ENCODE results near the gene ARHGAP35.
"Not testable (repeated sequence)": the region's sequence is repeated elsewhere in the genome, so short reads cannot be mapped to it uniquely, and the experiment has no call there.

Gene ARHGAP35

DNA sequence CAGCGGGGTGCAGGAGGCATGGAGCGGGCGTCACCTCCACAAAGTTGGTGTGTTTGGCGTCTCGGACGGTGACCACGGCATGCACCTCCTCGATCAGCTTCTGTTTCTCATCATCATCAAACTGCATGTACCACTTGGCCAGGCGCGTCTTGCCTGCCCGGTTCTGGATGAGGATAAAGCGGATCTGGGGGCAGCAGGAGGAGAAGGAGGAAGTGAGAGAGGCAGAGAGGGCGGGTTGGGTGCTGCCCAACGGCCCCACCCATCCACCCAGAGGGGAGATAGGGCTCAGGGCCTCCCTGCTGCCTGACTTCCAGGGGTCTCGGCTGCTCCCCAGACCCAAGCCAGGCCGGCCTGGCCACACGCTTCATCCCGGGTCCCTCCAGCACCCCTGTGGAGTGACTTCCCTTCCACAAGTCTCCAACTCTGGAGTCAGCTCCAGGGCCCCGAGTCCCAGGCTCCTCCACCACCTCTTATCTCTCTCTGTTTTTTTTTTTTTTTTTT is 14.8 kb upstream of the ARHGAP35 start:
- DNase-seq: no peak

DNA sequence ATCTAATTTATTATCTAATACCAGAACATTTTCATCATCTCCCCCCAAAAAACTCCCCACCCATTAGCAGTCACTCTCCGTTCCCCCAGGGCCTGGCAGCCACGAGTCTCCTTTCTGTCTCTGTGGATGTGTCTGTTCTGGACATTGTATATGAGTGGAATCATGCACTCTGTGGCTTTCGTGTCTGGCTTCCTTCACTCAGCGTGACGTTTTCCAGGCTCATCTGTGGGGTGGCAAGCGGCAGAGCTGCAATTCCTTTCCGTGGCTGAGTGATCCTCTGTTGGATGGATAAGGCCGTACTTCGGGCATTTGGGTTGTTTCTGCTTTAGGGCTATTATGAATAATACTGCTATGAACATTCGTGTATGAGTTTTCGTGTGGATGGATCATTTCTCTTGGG is 13.3 kb upstream of the ARHGAP35 start:
- DNase-seq: no peak

DNA sequence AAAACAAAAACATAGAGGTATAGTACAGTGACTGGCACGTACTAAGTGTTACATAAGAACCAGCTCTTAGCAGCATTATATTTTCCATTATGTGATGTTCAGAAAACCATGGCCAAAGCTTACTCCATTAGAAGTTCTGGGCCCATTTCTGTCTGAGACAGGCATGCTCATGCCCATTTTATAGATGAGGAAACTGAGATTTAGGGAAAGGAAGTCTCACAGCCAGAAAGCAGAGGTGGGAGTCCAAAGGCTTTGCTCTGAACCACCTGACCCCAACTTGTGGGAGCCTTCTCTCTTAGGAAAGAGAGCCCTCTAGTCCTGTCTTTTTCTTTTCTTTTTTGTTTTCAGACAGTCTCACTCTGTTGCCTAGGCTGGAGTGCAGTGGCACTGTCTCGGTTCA is 12.4 kb upstream of the ARHGAP35 start:
- DNase-seq: no peak

DNA sequence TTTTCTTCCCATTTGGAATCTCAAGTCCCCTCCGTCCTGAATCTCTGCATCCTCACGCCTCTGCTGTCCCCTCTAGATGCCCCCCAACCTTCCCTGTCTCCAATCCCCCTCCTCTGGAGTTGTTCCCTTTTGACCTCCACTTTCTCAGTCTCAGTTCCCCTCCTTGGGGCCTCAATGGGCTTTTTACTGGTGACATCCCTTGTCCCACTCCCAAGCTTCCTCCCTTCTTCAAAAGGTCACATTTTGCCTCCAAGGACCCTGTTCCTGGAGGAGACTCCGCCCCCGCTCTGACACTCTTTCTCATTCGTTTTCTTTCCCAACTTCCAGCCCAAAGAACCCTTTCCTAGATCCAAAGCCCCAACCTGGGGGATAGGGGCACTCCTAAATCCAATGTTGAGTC is 11.2 kb upstream of the ARHGAP35 start:
- DNase-seq: no peak

DNA sequence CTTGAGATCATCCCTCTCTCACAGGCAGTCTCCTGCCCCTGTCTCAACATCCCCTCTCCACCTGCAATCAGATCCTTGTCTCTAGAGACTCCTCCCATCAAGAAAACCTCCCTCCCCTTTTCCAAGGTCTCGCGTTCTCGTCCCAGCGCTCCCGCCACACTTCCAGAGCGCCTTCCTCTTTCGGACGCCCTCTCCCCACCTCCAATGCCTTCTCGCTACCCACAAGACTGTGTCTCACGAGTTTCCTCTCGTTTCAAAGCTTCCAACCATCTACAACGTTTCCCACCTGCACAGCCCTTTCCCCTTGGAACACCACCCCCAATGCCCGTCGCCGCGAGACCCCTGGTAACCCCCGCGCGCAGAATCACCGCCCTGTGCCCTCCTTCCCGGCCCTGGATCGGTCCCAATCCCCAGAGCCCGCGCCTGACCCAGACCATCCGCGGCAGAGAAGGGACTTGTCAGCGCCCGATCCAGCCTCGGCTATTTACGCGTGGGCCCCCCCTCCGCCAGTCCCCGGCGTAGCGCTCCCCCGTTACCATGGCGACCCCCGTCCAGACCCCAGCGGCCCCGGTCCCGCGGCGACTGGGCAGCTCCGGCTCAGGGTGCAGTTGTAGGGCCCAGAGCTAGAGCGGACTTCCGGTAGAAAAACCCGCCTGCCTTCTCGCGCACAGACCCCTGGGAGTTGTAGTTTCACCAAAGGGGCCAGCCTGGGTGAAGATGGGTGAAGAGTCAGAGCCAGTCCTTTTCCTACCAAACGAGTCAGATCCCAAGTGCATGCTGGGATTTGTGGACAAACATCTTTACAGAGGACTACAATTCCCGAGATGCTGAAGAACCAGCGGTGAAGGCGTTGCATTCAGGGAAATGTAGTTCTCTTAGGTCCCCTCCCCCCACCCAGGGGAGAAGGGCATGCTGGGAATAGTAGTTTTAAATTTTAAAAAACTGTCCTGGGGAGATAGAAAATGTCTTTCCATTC is 10.3 kb upstream of the ARHGAP35 start, which contains the start of gene AP2S1:
AP2S1 (minus strand) TSS at position 619 of the 976 bp plus-strand sequence; CDS start at position 539, 80 bp downstream.
- peak; percentile 99 for DNase-seq

DNA sequence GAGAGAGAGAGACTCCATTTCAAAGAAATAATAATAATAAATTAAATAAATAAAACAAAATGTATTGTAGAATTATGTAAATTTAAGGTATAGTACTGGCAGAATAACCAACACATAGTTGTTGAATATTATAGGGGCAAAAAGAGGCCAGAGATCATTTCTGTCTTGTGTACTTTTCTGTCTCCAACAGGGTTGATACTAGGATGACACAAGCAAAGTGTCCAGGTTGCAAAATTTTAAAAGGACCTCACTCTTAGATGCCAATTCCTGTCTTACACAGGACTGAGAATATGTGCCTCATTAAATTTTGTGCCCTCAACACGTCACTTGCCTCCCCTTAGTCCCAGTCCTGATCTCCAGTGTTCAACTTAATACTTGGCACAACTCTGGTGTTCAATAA is 8.0 kb upstream of the ARHGAP35 start:
- DNase-seq: no peak

DNA sequence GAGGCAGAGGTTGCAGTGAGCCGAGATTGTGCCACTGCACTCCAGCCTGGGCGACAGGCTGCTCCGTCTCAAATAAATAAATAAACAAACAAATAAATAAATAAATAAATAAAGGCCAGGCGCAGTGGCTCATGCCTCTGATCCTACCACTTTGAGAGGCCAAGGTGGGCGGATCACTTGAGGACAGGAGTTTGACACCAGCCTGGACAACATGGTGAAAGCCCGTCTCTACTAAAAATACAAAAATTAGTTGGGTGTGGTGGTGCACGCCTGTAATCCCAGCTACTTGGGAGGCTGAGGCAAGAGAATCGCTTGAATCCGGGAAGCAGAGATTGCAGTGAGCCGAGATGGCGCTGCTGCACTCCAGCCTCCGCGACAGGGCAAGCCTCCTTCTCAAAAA is 6.1 kb upstream of the ARHGAP35 start:
- not testable (repeated sequence) for DNase-seq

DNA sequence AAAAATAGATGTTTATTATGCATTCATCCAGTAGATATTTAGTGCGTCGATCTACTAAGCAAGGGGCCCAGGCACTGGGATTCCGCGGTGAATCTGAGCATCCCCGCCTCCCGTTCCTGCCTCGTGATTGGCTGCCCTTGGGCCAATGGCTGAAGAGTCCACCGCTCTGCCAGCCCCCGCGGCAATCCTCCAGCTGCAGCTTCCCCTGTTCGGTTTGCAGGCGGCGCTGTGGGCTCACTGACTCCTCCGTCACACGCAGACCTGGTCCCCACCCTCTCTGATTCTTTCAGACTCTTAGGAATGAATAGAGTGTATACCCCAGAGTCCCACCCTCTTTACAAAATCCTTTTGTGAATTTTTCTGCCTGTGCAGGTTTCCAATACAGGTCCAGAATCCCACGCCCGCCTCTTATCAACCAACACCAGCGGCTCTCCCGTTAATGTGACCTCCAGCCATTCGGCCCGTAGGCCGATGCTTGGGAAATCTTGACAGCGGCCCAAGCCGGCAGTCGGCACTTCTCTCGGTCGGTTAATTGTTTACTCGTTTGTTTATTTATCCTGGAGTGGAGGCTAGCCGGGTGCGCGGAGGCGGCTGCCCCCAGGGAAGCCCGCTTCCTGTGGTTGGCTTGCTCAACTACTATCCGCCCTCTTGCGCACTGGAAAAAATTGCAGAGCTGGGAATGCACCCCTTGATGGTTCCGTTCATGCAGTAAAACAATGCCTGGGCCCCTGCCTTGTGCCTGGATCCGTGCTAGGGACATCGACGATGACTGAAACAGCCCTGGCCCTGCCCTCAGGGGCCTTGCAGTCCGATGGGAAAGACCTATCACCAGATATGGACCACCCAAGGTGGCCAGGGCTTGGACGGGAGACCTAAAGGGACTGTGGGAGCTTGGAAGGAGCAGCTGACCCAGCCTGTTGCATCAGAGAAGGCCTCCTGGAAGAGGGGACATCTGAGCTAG is 4.5 kb upstream of the ARHGAP35 start:
- DNase-seq: peak; percentile 91

DNA sequence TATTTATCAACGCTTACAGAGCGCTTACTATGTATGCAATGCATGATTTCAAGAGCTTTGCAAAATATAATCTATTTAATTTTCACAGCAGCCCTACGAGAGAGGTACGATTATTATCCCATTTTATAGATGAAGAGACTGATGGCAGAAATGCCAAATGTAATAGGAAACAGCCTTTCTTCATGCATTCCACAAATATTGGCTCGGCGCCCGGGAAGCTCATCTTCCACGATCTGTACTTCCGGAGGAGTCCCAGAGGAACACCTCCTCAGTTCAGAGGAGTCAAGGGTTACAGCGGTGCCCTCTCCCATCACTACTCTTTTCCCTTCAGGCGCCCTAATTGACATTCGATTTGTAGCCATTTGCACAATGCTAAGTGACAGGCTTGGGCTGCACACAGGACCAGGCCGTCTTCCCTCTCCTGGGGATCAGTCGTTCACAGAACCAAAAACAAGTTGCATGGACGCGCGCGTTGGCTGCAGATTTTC is 1.1 kb upstream of the ARHGAP35 start:
- peak; percentile 89 for DNase-seq

DNA sequence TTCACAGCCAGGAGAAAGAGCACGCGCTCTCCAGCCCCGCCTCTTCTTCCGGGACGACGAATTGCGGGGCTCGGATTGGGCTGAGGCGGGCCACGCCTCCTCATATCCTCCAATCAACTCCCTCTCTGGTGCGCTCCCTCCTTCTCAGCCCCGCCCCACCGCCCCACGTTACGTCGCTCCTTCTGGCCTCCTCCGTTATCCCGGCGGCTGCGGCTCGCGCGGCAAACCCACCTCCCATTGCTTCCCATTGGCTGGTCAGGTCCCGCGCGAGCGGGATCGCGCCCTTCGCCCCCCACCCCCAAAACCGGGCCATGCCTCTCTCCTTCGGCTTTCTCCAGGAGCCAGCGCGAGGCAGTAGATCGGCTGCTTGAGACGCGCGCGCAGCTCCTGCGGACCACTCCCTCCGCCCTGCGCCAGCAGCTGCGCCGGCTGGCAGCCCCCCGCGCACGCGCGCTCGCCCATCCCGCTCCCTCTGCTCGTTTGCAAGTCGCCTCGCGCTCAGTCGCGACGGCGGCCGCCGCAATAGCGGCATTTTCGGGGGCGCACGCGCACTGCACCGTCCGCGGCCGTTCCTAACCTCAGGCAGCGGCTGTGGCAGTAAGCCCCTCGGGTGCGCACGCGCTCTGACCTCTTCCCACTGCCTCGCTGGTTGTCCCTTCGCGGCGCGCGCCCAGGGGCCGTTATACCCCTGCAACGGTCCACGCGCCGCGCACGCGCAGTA is 512 bp upstream of the ARHGAP35 start:
- peak; percentile 99 for DNase-seq

DNA sequence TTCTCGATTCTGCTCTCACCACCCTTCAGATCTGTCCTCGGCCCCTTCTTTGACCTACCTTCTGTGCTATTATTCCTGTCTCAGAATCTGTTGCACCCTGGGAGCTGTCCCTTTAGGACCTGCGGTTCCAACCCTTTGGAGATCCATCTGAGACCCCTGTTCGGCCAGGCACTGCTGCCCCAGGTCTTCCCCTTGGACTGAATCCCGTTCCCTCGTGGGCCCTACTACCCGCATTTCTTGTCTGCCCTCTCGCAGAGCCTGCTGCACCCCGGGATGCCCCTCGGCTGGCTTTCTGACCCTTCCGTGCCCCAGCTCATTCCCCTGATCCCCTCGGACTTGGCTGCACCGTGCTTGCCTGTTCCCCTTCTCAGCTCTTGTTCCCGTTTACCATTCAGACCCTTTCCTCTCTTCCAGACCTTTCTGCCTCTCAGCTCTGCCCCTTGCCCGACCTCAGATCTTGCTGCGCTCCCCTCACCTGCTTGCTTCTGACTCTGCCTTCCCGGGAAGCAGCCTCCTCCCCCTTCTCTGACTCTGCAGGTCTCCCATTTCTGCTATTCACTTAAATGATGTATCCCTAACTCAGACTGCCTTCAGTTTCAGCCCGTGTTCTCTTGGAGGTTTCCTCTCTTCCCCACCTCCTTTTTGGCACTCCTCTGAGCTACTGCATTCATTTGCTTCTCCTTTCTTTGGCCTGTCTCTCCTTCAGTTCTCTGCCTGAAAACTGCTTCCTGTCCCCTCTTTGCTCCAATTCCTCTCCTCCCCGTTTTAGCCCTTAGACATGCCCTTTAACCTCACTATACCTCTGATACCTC is 1.1 kb downstream of the ARHGAP35 start:
- no peak for DNase-seq

DNA sequence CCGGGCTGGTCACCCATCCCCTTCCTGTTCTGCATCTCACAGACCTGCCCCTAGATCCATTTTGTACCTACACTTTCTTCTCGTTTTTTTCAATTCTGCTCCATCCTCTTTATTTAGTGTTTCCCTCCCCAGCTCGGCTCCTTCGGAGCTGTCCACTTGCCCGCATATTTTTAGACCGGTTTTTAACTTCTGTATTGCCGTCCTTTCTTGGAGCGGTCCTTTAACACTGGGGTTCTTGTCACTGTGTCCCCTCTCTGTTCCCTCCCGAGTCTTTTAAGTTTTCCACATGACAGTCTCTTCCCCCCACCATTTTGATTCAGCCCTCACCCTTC is 1.7 kb downstream of the ARHGAP35 start:
- no peak for DNase-seq

DNA sequence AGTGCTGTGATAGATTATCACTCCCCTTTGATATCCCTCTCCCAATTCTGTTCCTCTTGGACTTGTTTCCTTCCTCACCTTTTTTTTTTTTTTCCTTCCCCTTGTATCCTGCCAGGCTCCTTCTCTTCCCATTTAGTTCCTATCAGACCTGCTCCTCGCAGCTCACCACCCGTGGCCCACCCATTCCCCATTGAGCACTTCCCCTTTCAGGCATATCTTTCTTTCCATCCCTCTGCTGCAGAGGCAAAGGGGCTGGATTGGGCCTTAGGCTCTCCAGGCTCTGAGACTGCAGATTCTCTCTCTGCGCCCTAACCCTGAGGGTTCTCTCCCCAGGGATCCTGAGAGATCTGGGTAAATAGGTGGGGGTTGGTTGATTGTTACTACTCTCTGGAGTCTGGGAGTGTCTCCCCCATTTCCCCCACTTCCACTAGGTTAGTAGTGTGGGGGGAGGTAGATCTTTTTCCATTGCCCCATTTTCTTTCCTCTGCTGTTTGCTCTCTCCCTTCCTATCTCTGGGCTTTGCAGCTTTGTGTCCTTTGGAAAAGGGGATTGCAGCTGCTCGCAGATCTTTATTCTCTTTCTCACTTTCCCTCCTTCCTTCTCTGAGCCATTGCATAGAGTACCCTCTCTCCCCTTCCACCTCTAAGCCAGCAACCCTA is 2.3 kb downstream of the ARHGAP35 start:
- DNase-seq: no peak

DNA sequence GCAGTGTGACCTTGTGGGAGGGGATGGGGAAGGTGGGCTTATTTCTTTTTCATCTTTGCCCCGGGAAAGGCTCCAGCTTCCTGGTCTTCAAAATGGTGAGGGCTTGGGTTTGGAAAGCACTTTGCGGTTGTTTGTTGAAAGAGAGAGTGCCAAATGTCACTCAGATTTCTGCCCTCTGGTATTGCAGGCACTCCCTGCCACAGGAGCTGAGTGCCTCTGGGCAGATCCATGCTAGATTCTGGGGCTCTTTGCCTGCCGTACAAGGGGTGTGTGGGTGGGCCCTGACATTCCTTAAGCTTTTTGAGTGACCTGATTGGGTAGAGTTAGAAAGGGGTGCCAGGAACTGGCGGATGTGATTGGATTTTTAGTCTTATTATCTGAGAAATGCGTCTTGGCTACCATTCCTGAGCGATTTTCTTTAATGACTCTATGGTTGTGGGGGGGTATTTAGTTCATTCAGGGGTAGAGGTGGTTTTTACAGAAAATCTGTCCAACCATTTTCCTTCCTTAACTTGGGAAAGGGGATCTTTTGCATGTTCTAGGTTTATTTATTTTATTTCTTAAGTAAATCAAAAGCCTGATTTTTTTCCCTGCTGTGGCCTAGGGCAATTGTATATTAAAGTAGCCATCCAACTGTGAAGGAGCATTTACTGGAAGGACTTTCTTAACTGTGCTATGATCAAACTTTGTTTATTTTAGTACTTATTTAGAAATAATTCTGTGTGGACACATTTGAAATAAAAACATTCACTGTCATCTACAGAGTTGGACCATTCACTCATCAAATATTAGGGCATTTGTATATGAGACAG is 3.2 kb downstream of the ARHGAP35 start:
- peak; percentile 75 for DNase-seq

DNA sequence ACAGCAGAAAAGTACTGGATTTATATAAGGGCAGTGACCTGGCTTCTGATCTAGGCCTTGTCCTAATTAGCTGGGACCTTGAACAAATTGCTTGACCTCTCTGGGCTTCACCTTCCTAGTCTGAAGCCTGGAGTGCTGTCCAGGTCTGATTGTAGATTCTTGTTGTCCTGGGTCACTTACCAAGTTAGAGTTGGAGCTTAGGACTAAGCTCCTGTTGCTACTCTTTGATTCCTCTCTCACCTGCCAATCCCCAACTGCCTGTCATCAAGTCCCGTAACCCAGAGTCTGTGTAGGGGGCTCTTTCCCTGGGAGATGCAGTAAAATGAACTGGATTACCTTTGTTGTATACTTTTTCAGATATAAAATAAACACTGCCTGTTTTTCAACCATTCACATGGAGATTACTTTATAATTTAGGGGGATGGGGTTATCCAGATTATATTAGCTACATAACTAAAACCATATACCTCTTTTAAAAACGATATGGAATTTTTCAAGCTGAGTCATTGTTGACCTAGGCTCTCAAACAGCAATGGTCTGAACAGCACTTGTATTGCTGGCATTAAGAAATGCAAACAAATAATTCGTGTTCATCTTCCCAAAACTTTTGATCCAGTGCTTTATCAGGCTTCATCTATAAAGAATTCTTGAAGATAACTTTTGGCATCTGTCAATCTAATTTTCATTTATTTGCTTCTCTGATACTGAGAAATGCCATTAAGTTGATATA is 5.8 kb downstream of the ARHGAP35 start:
- no peak for DNase-seq

DNA sequence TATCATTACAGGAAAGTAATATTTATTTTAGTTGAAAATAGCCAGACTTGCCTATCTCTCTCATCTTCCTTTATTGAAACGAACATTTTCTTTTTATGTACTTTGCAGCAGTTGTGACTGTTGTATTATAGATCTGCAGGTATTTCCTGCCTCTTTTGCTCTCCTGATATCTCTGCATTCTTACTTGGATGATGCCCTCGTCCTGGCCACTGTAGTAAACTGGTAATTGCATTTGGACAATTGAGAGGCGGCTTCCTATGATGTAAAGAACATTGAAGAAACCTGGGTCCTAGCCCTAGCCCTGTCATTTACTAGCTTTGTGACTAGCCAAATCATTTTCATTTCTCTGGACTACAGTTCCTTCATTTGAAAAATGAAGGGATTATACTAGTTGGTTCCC is 6.4 kb downstream of the ARHGAP35 start:
- no peak for DNase-seq

DNA sequence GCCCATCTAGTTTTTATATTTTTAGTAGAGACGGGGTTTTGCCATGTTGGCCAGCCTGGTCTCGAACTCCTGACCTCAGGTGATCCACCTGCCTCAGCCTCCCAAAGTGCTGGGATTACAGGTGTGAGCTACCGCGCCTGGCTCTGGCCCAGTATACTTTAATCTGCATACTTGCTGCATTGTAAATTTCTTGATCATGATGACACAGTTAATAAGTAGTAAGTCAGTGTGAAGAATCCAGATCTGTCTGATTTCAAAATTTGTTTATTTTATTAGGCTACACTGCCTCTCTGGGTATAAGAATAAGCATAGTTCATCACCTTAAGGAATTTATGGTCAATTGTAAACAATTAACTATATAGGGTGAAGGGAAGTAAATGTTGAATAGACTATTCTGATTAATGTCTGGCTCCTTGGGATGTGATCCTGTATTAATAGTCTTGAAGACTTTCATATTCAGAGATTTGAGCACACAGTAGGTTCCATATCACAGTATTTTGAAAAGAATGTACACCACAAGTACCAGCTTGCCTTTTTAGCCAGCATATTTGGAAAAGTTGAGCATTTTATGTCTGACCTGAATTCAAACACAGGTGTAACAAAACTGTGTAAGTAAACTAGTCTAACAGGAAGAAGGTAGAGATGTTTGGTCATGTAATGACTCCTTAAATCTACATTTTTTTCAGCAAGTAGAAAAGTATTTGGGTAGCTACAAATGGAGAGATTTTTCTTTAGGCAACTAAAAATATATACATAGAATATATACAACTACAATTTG is 7.4 kb downstream of the ARHGAP35 start:
- no peak for DNase-seq

DNA sequence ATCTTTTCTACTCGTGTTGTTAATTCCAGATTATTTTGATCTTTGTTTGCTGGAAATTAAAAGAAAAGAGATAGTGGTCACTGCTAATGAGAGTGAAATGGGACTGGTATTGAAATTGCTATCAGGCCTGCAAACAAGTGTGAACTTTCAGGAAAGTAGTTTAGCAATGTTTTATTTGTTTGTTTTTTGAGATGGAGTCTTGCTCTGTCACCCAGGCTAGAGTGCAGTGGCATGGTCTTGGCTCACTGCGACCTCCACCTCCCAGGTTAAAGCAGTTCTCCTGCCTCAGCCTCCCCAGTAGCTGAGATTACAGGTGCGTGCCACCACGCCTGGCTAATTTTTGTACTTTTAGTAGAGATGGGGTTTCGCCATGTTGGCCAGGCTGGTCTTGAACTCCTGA is 10.4 kb downstream of the ARHGAP35 start:
- DNase-seq: not testable (repeated sequence)

DNA sequence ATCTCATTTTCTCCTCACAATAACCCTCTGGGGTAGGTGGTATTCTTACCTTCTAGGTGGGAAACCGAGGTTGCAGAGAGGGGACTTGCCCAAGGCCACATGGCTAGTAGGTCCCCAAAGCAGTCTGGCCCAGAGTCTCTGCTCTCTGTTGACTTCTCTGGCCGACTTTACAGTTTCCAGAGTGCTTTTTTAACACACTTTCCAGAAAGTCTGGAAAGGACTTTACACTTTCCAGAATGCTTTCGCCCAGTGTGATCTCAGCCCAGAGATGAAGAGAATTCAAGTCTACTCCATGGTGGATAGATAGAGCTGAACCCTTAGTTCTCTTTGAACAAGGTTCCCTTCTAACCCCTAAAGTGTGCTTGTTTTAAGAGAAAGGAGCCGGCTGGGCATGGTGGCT is 12.2 kb downstream of the ARHGAP35 start:
- no peak for DNase-seq
